ENCODE results near the gene CBFA2T2. TPM values are rescaled to one million over a fixed set of nuclear protein-coding genes. Genes with fewer than 3 reads are reported as not detected.
"Not testable (repeated sequence)": the region's sequence is repeated elsewhere in the genome, so short reads cannot be mapped to it uniquely, and the experiment has no call there.

Gene CBFA2T2
- total RNA-seq, 1 donor from 2014 or later: 10.7 TPM

GRCh38 chr20:33493076-33493766 is 3.3 kb downstream of the CBFA2T2 start:
- Histone ChIP-seq H3K4me1 (peaks cover 38% of the 10 kb centered on the region), H3K9me3 (replicated peaks) (no peaks in the 10 kb centered on the region), H3K36me3 (no peaks in the 10 kb centered on the region), H3K4me3 (no peak overlapping the region), H3K27ac (replicated peaks) (no peak overlapping the region), H3K27me3 (ENCODE audit: low read depth) (no peaks in the 10 kb centered on the region)
- DNase-seq: no peak
- intact Hi-C loops (cut with micrococcal nuclease): no loop called here
- TF ChIP-seq, protein P1, sequence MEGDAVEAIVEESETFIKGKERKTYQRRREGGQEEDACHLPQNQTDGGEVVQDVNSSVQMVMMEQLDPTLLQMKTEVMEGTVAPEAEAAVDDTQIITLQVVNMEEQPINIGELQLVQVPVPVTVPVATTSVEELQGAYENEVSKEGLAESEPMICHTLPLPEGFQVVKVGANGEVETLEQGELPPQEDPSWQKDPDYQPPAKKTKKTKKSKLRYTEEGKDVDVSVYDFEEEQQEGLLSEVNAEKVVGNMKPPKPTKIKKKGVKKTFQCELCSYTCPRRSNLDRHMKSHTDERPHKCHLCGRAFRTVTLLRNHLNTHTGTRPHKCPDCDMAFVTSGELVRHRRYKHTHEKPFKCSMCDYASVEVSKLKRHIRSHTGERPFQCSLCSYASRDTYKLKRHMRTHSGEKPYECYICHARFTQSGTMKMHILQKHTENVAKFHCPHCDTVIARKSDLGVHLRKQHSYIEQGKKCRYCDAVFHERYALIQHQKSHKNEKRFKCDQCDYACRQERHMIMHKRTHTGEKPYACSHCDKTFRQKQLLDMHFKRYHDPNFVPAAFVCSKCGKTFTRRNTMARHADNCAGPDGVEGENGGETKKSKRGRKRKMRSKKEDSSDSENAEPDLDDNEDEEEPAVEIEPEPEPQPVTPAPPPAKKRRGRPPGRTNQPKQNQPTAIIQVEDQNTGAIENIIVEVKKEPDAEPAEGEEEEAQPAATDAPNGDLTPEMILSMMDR (IDR thresholded peaks at IDR 0.05; ENCODE audit: borderline replicate concordance): no peak

DNA sequence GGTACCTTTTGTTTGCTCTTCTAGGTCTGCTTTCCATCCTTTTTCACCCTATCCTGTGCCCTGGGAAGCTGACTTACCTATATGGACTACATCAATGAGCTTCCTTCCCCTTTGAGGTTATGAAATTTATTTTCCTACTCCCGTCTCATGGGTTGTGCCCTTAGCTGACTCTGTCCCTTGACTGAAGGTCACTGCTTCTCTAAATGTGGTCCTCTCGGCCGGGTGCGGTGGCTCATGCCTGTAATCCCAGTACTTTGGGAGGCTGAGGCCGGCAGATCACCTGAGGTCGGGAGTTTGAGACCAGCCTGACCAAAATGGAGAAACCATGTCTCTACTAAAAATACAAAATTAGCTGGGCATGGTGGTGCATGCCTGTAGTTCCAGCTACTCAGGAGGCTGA is 6.9 kb downstream of the CBFA2T2 start:
- H3K9me3 ChIP-seq (replicated peaks); H3K27me3 ChIP-seq (ENCODE audit: low read depth); H3K36me3 ChIP-seq; H3K27ac ChIP-seq (replicated peaks); intact Hi-C loops (cut with micrococcal nuclease); H3K4me3 ChIP-seq; DNase-seq: not testable (repeated sequence)
- peaks cover 41% of the 10 kb centered on the region for H3K4me1 ChIP-seq

DNA sequence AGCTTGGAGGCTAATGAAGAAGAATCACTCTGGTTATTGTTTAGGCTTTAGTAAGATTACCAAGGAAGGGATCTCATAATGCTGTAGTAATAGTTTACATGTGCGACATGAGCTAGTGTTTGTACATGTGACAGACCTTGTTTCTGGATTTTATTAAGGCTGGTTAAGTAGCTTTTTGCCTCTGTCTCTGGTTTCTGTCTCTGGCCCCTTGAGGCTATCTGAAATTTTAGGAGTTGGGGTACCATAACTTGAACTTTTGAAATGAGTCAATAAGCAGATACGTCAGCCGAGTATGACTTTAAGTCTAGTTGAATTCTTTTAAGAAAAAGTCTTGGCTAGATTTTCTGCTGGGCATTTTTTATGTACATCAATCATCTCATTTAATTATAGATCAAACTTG is 9.5 kb downstream of the CBFA2T2 start:
- intact Hi-C loops (cut with micrococcal nuclease): no loop called here

DNA sequence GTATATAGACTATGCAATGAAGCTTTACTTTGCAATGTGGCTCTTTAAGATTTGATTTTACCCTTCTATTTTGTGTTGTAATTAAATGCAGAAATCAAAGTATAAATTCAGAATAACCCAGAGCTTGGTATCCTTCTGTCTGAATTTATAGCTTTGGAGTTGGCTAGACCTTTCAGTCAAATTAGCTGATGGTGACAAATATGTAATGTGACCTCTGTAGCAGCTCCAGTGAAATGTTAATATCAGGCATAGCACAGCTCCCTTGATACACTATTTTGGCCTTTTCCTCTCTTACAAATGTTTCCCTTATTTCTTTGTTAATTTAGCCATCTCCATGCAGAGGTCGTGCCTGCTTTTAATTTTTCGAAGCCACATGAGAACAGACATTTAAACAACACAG is 11.1 kb downstream of the CBFA2T2 start:
- H3K4me1 ChIP-seq: peaks cover 36% of the 10 kb centered on the region
- H3K27me3 ChIP-seq (ENCODE audit: low read depth): no peaks in the 10 kb centered on the region
- TF ChIP-seq, protein P1 (IDR thresholded peaks at IDR 0.05; ENCODE audit: borderline replicate concordance): no peak
- H3K27ac ChIP-seq (replicated peaks): no peak overlapping the region
- H3K9me3 ChIP-seq (replicated peaks): no peaks in the 10 kb centered on the region
- intact Hi-C loops (cut with micrococcal nuclease): no loop called here
- H3K36me3 ChIP-seq: no peaks in the 10 kb centered on the region
- no peak overlapping the region for H3K4me3 ChIP-seq
- DNase-seq: no peak

More for the DNA sequence above, 9.5 kb downstream of the CBFA2T2 start:
- no peaks in the 10 kb centered on the region for H3K36me3 ChIP-seq
- no peak overlapping the region for H3K27ac ChIP-seq (replicated peaks)
- TF ChIP-seq, protein P1 (IDR thresholded peaks at IDR 0.05; ENCODE audit: borderline replicate concordance): no peak
- peaks cover 36% of the 10 kb centered on the region for H3K4me1 ChIP-seq
- DNase-seq: no peak
- no peaks in the 10 kb centered on the region for H3K27me3 ChIP-seq (ENCODE audit: low read depth)
- no peaks in the 10 kb centered on the region for H3K9me3 ChIP-seq (replicated peaks)
- no peak overlapping the region for H3K4me3 ChIP-seq

GRCh38 chr20:33503564-33503963 is 13.7 kb downstream of the CBFA2T2 start:
- intact Hi-C loops (cut with micrococcal nuclease): no loop called here
- no peak overlapping the region for H3K27ac ChIP-seq (replicated peaks)
- no peaks in the 10 kb centered on the region for H3K36me3 ChIP-seq
- H3K9me3 ChIP-seq (replicated peaks): no peaks in the 10 kb centered on the region
- no peak overlapping the region for H3K4me3 ChIP-seq
- TF ChIP-seq, protein P1 (IDR thresholded peaks at IDR 0.05; ENCODE audit: borderline replicate concordance): no peak
- H3K4me1 ChIP-seq: peaks cover 33% of the 10 kb centered on the region
- H3K27me3 ChIP-seq (ENCODE audit: low read depth): no peaks in the 10 kb centered on the region
- no peak for DNase-seq

DNA sequence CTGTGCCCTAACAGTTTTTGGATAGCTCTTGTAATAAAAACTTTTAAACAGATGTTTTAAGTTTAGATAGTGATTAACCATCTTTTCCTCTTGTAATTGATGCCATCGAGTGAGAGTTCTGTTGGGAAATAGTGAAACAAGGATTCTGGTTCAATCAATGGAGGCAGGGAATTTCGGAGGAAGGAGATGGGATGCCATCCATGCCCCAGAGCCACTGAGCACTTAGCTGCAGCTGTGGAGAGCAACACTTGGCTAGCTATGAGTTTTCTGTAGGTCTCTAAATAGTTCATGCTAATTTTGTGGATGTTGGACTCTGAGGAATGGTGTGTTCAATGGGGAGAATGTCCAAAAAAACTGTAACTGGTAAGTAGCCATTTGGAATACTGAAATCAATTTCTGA is 16.7 kb downstream of the CBFA2T2 start:
- intact Hi-C loops (cut with micrococcal nuclease): no loop called here
- no peaks in the 10 kb centered on the region for H3K9me3 ChIP-seq (replicated peaks)
- H3K4me1 ChIP-seq: peaks cover 8% of the 10 kb centered on the region
- no peak overlapping the region for H3K27ac ChIP-seq (replicated peaks)
- no peaks in the 10 kb centered on the region for H3K36me3 ChIP-seq
- no peak for DNase-seq
- TF ChIP-seq, protein P1 (IDR thresholded peaks at IDR 0.05; ENCODE audit: borderline replicate concordance): no peak
- H3K27me3 ChIP-seq (ENCODE audit: low read depth): no peaks in the 10 kb centered on the region
- no peak overlapping the region for H3K4me3 ChIP-seq
